Stimulated activated naive CD8-positive, alpha-beta T cell treated with anti-CD3 and anti-CD28 coated beads, Interleukin-15, Interleukin-2, amounts not matched to agents 100 U/mL and 50 U/mL, for 24 hours (primary cell): ENCODE results near the gene ZSWIM5.
"Not testable (repeated sequence)": the region's sequence is repeated elsewhere in the genome, so short reads cannot be mapped to it uniquely, and the experiment has no call there.

Experiments
- ATAC-seq: fragments of 150-1000 bp; cut with Tn5 transposase; one replicate; pipeline ENCODE4 v1.10.0; 2021
- DNase-seq: peaks from one replicate; pipeline ENCODE4 v3.0.0; 2021

The ZSWIM5 gene

GRCh38 chr1:45141247-45142003 is 65.0 kb downstream of the ZSWIM5 start:
- DNase-seq (no peak), ATAC-seq (no peak)

- ATAC-seq (no peak), DNase-seq (no peak)
Observed at GRCh38 chr1:45136984-45137383, 69.4 kb downstream of the ZSWIM5 start.

DNA sequence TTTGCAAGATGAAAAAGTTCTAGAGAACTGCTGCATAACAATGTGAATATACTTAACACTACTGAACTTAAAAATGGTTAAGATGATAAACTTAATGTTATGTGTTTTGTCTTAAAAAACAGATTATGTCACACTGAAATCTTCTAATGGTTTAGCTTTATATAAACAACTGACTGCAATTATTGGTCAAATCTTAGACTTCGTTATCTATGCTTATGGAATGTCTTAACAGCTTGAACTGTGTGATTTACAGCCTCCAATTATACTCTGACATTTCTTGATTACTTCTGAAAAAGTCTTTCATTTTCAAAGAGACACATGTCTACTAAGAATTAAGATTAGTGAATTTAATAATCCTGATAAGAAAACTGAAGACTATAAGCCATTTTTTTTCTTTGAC is 71.1 kb downstream of the ZSWIM5 start:
- no peak for ATAC-seq
- no peak for DNase-seq

GRCh38 chr1:45134461-45134873 is 71.9 kb downstream of the ZSWIM5 start:
- no peak for ATAC-seq

DNA sequence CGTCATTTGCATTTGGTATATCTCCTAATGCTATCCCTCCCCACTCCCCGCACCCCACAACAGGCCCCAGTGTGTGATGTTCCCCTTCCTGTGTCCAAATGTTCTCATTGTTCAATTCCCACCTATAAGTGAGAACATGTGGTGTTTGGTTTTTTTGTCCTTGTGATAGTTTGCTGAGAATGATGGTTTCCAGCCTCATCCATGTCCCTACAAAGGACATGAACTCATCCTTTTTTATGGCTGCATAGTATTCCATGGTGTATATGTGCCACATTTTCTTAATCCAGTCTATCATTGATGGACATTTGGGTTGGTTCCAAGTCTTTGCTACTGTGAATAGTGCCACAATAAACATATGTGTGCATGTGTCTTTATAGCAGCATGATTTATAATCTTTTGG is 73.7 kb downstream of the ZSWIM5 start:
- ATAC-seq, DNase-seq: not testable (repeated sequence)

More at GRCh38 chr1:45134461-45134873, 71.9 kb downstream of the ZSWIM5 start:
- DNase-seq: no peak

GRCh38 chr1:45123358-45123757 is 83.0 kb downstream of the ZSWIM5 start:
- ATAC-seq (no peak), DNase-seq (no peak)

DNA sequence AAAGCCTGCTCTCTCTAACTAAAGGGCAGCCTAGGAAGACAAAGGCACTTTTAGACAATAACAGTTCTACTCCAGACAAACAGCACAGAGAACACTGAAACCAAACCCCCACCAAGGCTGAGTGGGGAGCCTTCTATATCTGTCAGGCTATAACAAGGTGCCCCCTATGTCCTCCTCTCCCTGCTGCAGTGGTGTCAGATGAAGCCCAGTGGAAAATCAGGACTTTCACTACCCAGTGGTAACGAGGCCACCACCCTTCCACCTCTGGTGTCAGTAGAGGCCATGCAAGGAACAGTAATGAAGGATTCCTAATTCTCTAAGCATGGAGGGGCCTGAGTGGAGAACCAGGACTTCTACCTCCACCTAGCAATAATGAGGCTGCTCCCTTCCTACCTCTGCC is 83.7 kb downstream of the ZSWIM5 start:
- ATAC-seq (no peak), DNase-seq (no peak)

DNA sequence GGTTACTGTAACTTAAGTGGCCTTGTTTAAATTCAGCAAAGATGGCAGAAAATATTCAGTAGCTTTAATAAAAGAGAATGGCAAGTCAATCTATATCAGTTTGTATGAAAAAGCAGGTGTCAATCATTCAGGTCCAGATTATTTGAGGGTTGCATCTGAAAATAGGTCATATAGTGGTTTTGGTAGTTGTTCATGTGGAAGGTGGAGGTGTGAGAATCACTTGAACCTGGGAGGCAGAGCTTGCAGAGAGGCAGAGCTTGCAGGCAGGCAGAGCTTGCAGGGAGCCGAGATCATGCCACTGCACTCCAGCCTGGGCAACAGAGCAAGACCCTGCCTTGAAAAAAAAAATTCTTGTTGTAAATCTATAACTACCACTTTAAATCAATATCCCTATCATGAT is 88.6 kb downstream of the ZSWIM5 start:
- no peak for ATAC-seq
- DNase-seq: no peak

DNA sequence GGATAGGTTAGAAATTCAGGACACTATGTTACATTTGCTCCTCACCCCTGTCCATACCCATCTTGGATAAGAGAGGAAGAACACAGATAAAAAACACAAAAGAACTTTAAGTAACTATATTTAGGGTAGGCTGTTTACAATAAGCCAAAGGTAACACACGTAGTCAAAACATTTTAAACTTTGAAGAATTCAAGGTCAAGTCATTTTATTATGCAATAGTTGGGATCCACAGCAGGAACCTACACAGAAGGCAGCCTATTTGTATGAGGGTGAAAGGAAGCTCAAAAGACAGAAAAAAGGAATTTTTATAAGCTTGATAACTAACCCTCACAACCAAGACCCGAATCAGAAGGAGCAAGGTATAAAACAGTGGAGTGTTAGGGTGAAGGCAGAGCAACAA is 89.6 kb downstream of the ZSWIM5 start:
- DNase-seq: no peak
- ATAC-seq: no peak

GRCh38 chr1:45116340-45116739 is 90.1 kb downstream of the ZSWIM5 start:
- ATAC-seq (no peak), DNase-seq (no peak)

DNA sequence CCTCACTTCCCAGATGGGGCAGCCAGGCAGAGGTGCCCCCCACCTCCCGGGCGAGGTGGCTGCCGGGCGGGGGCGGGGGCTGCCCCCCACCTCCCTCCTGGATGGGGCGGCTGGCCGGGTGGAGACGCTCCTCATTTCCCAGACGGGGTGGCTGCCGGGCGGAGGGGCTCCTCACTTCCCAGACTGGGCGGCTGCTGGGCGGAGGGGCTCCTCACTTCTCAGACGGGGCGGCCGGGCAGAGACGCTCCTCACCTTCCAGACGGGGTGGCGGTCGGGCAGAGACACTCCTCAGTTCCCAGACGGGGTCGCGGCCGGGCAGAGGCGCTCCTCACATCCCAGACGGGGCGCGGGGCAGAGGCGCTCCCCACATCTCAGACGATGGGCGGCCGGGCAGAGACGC is 91.2 kb downstream of the ZSWIM5 start:
- not testable (repeated sequence) for ATAC-seq, DNase-seq

DNA sequence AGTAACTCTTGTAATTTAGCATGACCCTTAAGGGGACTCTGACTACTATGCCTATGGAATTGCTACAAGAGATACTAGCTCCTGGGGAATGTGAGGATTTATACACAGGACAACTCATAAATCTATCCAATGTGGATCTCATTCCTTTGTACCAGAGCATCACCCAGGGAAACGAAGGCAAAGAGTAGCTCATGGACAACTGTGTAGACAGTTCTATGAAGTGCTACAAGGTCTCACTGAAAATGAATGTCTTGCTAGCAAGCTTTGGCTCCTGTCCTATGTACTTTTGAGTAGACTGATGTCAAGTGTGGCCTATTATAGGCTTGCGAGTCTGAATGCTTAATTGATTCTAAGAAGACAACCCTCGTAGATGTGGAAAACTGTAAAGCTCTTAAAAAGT is 93.7 kb downstream of the ZSWIM5 start:
- DNase-seq (no peak), ATAC-seq (no peak)

GRCh38 chr1:45111239-45111638 is 95.2 kb downstream of the ZSWIM5 start:
- ATAC-seq (no peak), DNase-seq (no peak)

DNA sequence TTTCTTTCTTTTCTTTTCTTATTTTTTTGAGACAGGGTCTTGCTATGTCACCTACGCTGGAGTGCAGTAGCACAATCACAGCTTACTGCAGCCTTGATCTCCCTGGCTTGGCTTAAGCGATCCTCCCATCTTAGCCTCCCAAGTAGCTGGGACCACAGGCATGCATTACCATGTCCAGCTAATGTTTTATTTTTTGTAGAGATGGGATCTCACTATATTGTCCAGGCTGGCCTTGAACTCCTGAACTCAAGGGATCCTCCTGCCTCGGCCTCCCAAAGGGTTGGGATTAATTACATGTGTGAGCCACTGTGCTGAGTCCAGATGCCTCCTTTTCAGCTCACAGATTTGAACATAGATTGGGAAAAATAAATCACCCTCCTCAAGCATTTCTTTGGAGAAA is 98.6 kb downstream of the ZSWIM5 start:
- no peak for DNase-seq
- no peak for ATAC-seq

DNA sequence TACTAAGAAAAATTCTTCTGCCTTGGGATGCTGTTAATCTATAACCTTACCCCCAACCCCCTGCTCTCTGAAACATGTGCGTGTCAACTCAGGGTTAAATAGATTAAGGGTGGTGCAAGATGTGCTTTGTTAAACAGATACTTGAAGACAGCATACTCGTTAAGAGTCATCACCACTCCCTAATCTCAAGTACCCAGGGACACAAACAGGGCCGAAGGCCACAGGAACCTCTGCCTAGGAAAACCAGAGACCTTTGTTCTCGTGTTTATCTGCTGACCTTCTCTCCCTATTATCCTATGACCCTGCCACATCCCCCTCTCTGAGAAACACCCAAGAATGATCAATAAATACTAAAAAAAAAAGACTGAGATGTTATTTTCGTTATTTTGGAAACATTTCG is 99.5 kb downstream of the ZSWIM5 start:
- DNase-seq, ATAC-seq: not testable (repeated sequence)

DNA sequence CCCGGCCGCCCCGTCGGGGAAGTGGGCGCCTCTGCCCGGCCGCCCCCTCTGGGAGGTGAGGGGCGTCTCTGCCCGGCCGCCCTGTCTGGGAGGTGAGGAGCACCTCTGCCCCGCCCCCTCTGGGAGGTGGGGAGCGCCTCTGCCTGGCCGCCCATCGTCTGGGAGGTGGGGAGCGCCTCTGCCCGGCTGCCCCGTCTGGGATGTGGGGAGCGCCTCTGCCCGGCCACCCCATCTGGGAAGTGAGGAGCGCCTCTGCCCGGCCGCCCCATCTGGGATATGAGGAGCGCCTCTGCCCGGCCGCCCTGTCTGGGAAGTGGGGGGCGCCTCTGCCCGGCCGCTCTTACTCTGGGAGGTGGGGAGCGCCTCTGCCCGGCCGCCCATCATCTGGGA is 100.3 kb downstream of the ZSWIM5 start:
- ATAC-seq, DNase-seq: not testable (repeated sequence)

GRCh38 chr1:45105486-45106155 is 100.8 kb downstream of the ZSWIM5 start:
- ATAC-seq, DNase-seq: not testable (repeated sequence)

GRCh38 chr1:45103534-45103933 is 102.9 kb downstream of the ZSWIM5 start:
- DNase-seq (no peak), ATAC-seq (peak; percentile 32)

DNA sequence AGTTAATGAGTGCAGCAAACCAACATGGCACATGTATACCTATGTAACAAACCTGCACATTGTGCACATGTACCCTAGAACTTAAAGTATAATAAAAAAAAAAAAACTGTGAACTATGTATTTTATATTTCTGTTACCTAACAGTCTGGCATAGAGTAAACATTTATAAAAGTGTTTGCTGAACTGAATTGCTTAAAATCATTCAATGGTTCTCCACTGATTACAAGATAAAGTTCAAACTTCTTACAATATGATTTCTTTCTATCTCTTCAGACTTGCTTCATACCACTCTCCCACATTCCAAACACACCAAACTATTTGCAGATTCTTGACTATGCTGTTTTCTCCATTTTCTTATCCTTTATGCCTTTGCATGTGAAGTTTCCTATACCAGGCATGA is 104.5 kb downstream of the ZSWIM5 start:
- no peak for DNase-seq
- no peak for ATAC-seq

DNA sequence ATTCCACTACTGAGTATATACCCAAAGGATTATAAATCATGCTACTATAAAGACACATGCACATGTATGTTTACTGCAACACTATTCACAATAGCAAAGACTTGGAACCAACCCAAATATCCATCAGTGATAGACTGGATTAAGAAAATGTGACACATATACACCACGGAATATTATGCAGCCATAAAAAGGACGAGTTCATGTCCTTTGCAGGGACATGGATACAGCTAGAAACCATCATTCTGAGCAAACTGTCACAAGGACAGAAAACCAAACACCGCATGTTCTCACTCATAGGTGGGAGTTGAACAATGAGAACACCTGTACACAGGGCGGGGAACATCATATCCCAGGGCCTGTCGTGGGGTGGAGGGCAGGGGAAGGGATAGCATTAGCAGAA is 104.9 kb downstream of the ZSWIM5 start:
- ATAC-seq, DNase-seq: not testable (repeated sequence)

- DNase-seq (no peak), ATAC-seq (no peak)
Observed at GRCh38 chr1:45097944-45098343, 108.5 kb downstream of the ZSWIM5 start.

DNA sequence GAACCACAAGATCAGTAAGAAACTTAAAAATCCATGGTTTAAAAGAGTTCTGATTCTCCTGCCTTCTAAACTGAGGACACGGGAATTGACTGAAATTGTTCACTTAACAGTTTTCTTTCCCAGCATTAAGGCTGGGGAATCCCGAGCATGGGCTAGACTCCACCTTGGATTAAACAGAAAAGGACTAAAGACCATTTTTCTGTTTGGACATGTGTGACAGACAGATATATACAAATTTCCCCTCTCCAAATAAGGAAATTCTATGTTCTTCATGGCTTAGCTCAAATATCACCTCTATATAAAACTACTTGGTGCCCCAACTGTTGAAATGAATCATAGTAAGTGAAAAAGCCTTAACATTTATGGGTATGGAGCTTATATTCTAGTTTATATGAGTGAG is 109.3 kb downstream of the ZSWIM5 start:
- DNase-seq: no peak
- no peak for ATAC-seq

DNA sequence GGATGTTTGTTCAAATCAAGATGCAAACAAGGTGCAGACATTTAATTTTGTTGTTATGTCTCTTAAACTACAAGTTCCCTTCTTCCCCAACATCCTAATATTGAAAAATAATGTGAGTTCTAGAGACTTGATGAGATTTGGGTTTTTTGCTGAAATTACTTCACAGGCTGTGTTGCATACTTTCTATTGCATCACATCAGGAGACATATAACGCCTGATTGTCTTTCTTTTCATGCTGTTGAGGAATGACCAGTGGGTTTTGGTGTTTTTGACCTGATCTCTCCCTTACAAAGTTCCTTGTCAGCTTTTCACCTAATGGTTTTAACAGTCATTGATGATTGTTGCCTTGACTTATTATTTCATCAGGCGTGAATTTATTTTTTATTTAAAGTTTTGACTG is 111.0 kb downstream of the ZSWIM5 start:
- ATAC-seq (no peak), DNase-seq (no peak)

- DNase-seq, ATAC-seq: not testable (repeated sequence)
Observed at GRCh38 chr1:45094371-45094770, 112.0 kb downstream of the ZSWIM5 start.
